DMS153 treated with DMSO at 0.1 percent for 48 hours (cell line): ENCODE measurements around the gene KIAA0753.
"Not testable (repeated sequence)": the region's sequence is repeated elsewhere in the genome, so short reads cannot be mapped to it uniquely, and the experiment has no call there.

Source experiments
- DNase-seq: peaks from one replicate; lab custom pipeline; 2025; ENCODE audit not compliant: unreplicated experiment; lab: John Stamatoyannopoulos, UW

Gene KIAA0753

GRCh38 chr17:6597727-6598126, 42.8 kb downstream of the KIAA0753 start:
- DNase-seq = no peak

- DNase-seq = no peak
These were observed 43.6 kb downstream of the KIAA0753 start for GRCh38 chr17:6596941-6597340.

GRCh38 chr17:6596511-6596910, 44.0 kb downstream of the KIAA0753 start:
- no peak for DNase-seq

GRCh38 chr17:6596081-6596480, 44.4 kb downstream of the KIAA0753 start:
- no peak for DNase-seq

GRCh38 chr17:6593371-6593770, 47.1 kb downstream of the KIAA0753 start:
- DNase-seq = not testable (repeated sequence)

- DNase-seq = no peak
These were observed 48.3 kb downstream of the KIAA0753 start for GRCh38 chr17:6592173-6592572.

GRCh38 chr17:6591599-6592158, 48.8 kb downstream of the KIAA0753 start:
- DNase-seq = no peak

- DNase-seq = no peak
These were observed 51.1 kb downstream of the KIAA0753 start for GRCh38 chr17:6589266-6589946.

GRCh38 chr17:6588165-6588564, 52.3 kb downstream of the KIAA0753 start:
- no peak for DNase-seq

- DNase-seq = no peak
These were observed 53.2 kb downstream of the KIAA0753 start for GRCh38 chr17:6587310-6587709.

GRCh38 chr17:6583411-6583810, 57.1 kb downstream of the KIAA0753 start:
- DNase-seq = no peak

- DNase-seq = no peak
These were observed 59.9 kb downstream of the KIAA0753 start for GRCh38 chr17:6580625-6581024.

GRCh38 chr17:6578491-6578890, 62.0 kb downstream of the KIAA0753 start:
- DNase-seq = no peak

GRCh38 chr17:6577686-6578263, 62.7 kb downstream of the KIAA0753 start:
- DNase-seq = no peak

- DNase-seq = no peak
These were observed 64.3 kb downstream of the KIAA0753 start for GRCh38 chr17:6576038-6576785.

- no peak for DNase-seq
These were observed 64.9 kb downstream of the KIAA0753 start for GRCh38 chr17:6575596-6575988.

GRCh38 chr17:6574687-6575595, 65.6 kb downstream of the KIAA0753 start:
- no peak for DNase-seq

GRCh38 chr17:6573982-6574686, 66.4 kb downstream of the KIAA0753 start:
- no peak for DNase-seq

- DNase-seq = not testable (repeated sequence)
These were observed 67.0 kb downstream of the KIAA0753 start for GRCh38 chr17:6573495-6573894.

GRCh38 chr17:6572972-6573370, 67.5 kb downstream of the KIAA0753 start:
- DNase-seq = no peak
